Uterus (tissue), 2 donors: ENCODE results near the gene ZNF526.

Source experiments
- CTCF ChIP-seq, 4 experiments: fragments of 200-600 bp in 2 of 4; fragments of 450-650 bp in 2 of 4; sonication (generic) in 2 of 4; IDR thresholded peaks; one replicate each; pipeline ENCODE4 v1.5.1; 2016 to 2019; ENCODE audit warnings: antibody characterized with exemption in 4 of 4, mild to moderate bottlenecking in 2 of 4, moderate library complexity in 1 of 4
- POLR2A ChIP-seq, 2 donors: fragments of 450-650 bp; IDR thresholded peaks; one replicate each; pipeline ENCODE4 v1.6.1; 2016; ENCODE audit warnings: antibody characterized with exemption in 2 of 2, mild to moderate bottlenecking in 1 of 2, moderate library complexity in 1 of 2

GRCh38 chr19:42233678-42234292 lies 13.7 kb downstream of the ZNF526 start:
- no peak for TF ChIP-seq POLR2A (IDR thresholded peaks at IDR 0.05)
- no peak for TF ChIP-seq CTCF (IDR thresholded peaks at IDR 0.05)
